ENCODE results near the gene DTX3L. TPM values are rescaled to one million over a fixed set of nuclear protein-coding genes. Genes with fewer than 3 reads are reported as not detected.

Gene DTX3L
- total and polyA plus RNA-seq, 2 of the 13 experiments (the other 11 are each of a cell fraction or from before 2014, with no cell fraction given), result 2.5 to 10.9 TPM

DNA sequence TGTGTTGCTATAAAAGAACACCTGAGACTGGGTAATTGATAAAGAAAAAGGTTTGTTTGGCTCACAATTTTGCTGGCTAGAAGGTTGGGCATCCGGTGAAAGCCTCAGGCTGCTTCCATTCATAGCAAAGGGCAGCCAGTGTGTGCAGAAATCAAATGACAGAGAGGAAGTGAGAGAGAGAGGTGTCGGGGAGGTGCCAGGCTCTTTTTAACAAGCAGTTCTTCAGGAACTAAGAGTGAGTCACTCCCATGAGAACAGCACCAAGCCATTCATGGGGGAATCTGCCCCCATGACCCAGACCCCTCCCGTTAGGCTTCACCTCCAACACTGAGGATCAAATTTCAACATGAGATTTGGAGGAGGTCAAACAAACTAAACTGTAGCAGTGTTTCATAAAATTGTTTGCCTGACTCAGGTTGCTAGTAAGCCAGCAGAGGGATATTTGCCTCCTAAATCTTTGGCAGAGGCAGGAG lies 8.8 kb downstream of the DTX3L start (continued):
- TF ChIP-seq SNRNP70 (IDR thresholded peaks at IDR 0.05; ENCODE audit: low read depth, low read length), result no peak
- TF ChIP-seq SMC3 (IDR thresholded peaks at IDR 0.05; ENCODE audit: low read length), result peak; percentile 14; the same call in 1 of the 2 replicates
- TF ChIP-seq SKI (IDR thresholded peaks at IDR 0.05; ENCODE audit: partially characterized antibody), result no peak
- peak; percentile 81; the same call in 1 of the 2 replicates for TF ChIP-seq TBX3 (IDR thresholded peaks at IDR 0.05; ENCODE audit: borderline replicate concordance)
- no peak for TF ChIP-seq ZFP62 (CRISPR knock-in tag; IDR thresholded peaks at IDR 0.05)
- TF ChIP-seq, protein P1, sequence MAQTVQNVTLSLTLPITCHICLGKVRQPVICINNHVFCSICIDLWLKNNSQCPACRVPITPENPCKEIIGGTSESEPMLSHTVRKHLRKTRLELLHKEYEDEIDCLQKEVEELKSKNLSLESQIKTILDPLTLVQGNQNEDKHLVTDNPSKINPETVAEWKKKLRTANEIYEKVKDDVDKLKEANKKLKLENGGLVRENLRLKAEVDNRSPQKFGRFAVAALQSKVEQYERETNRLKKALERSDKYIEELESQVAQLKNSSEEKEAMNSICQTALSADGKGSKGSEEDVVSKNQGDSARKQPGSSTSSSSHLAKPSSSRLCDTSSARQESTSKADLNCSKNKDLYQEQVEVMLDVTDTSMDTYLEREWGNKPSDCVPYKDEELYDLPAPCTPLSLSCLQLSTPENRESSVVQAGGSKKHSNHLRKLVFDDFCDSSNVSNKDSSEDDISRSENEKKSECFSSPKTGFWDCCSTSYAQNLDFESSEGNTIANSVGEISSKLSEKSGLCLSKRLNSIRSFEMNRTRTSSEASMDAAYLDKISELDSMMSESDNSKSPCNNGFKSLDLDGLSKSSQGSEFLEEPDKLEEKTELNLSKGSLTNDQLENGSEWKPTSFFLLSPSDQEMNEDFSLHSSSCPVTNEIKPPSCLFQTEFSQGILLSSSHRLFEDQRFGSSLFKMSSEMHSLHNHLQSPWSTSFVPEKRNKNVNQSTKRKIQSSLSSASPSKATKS (CRISPR knock-in tag; IDR thresholded peaks at IDR 0.05), result no peak
- TF ChIP-seq ZNF451 (CRISPR knock-in tag; IDR thresholded peaks at IDR 0.05), result no peak
- TF ChIP-seq SAFB2 (CRISPR knock-in tag; IDR thresholded peaks at IDR 0.05; ENCODE audit: borderline replicate concordance, low read depth), result no peak; the same call in 1 of the 2 replicates
- no peak for TF ChIP-seq MED8 (CRISPR knock-in tag; IDR thresholded peaks at IDR 0.05; ENCODE audit: insufficient replicate concordance)
- TF ChIP-seq, protein P2, sequence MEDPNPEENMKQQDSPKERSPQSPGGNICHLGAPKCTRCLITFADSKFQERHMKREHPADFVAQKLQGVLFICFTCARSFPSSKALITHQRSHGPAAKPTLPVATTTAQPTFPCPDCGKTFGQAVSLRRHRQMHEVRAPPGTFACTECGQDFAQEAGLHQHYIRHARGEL (CRISPR knock-in tag; IDR thresholded peaks at IDR 0.05), result no peak
- no peak for TF ChIP-seq PHF8 (CRISPR knock-in tag; IDR thresholded peaks at IDR 0.05)
- TF ChIP-seq, protein P3, sequence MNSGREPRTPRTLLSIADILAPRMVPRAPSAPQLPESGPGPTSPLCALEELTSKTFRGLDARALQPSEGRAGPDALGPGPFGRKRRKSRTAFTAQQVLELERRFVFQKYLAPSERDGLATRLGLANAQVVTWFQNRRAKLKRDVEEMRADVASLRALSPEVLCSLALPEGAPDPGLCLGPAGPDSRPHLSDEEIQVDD (CRISPR knock-in tag; IDR thresholded peaks at IDR 0.05; ENCODE audit: borderline replicate concordance), result no peak
- no peak for TF ChIP-seq FLYWCH1 (CRISPR knock-in tag; IDR thresholded peaks at IDR 0.05)
- no peak for TF ChIP-seq KDM5A (IDR thresholded peaks at IDR 0.05; ENCODE audit: borderline replicate concordance, low read length)
- TF ChIP-seq SP1 (IDR thresholded peaks at IDR 0.05), result no peak
- TF ChIP-seq SP1 (CRISPR knock-in tag; IDR thresholded peaks at IDR 0.05), result no peak
- no peak for TF ChIP-seq ZNF335 (CRISPR knock-in tag; IDR thresholded peaks at IDR 0.05)
- TF ChIP-seq SRSF4 (IDR thresholded peaks at IDR 0.05; ENCODE audit: low read depth, low read length, poor library complexity, severe bottlenecking), result no peak
- TF ChIP-seq, protein P4, sequence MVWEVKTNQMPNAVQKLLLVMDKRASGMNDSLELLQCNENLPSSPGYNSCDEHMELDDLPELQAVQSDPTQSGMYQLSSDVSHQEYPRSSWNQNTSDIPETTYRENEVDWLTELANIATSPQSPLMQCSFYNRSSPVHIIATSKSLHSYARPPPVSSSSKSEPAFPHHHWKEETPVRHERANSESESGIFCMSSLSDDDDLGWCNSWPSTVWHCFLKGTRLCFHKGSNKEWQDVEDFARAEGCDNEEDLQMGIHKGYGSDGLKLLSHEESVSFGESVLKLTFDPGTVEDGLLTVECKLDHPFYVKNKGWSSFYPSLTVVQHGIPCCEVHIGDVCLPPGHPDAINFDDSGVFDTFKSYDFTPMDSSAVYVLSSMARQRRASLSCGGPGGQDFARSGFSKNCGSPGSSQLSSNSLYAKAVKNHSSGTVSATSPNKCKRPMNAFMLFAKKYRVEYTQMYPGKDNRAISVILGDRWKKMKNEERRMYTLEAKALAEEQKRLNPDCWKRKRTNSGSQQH (CRISPR knock-in tag; IDR thresholded peaks at IDR 0.05; ENCODE audit: low read depth), result no peak
- TF ChIP-seq, protein P5, sequence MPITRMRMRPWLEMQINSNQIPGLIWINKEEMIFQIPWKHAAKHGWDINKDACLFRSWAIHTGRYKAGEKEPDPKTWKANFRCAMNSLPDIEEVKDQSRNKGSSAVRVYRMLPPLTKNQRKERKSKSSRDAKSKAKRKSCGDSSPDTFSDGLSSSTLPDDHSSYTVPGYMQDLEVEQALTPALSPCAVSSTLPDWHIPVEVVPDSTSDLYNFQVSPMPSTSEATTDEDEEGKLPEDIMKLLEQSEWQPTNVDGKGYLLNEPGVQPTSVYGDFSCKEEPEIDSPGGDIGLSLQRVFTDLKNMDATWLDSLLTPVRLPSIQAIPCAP (CRISPR knock-in tag; IDR thresholded peaks at IDR 0.05; ENCODE audit: low read depth), result no peak
- no peak for TF ChIP-seq GZF1 (CRISPR knock-in tag; IDR thresholded peaks at IDR 0.05)
- no peak for TF ChIP-seq ZNF10 (CRISPR knock-in tag; IDR thresholded peaks at IDR 0.05; ENCODE audit: borderline replicate concordance, low read depth)
- TF ChIP-seq CREB1 (IDR thresholded peaks at IDR 0.05), result no peak
- TF ChIP-seq CREB1 (CRISPR knock-in tag; IDR thresholded peaks at IDR 0.05), result peak; percentile 57
- TF ChIP-seq ATF7 (IDR thresholded peaks at IDR 0.05), result no peak
- no peak for TF ChIP-seq ATF7 (CRISPR knock-in tag; IDR thresholded peaks at IDR 0.05)
- TF ChIP-seq, protein P6, sequence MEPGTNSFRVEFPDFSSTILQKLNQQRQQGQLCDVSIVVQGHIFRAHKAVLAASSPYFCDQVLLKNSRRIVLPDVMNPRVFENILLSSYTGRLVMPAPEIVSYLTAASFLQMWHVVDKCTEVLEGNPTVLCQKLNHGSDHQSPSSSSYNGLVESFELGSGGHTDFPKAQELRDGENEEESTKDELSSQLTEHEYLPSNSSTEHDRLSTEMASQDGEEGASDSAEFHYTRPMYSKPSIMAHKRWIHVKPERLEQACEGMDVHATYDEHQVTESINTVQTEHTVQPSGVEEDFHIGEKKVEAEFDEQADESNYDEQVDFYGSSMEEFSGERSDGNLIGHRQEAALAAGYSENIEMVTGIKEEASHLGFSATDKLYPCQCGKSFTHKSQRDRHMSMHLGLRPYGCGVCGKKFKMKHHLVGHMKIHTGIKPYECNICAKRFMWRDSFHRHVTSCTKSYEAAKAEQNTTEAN (CRISPR knock-in tag; conservative IDR thresholded peaks at IDR 0.05), result peak; percentile 51; the same call in 1 of the 2 replicates

All from HepG2 (cell line).